OCI-LY7 (cell line): ENCODE measurements around the gene DGKB. TPM values are rescaled to one million over a fixed set of nuclear protein-coding genes. Genes with fewer than 3 reads are reported as not detected.

Experiments
- BruUV-seq: library from RNA; stranded (reverse); fragments of 400-500 nt; replicated peaks from 2 replicates; lab custom pipeline; 2021; lab: Mats Ljungman, UMichigan
- CTCF ChIA-PET: fragments of 300-600 bp; sonication (Branson Sonifier 250); formaldehyde crosslinking; loops from one replicate; lab custom pipeline; 2022; ENCODE audit warnings: antibody characterized with exemption; ENCODE audit not compliant: unreplicated experiment; lab: Charles Lee
- POLR2A ChIA-PET: fragments of 300-600 bp; sonication (Branson Sonifier 250); formaldehyde crosslinking; loops from one replicate; lab custom pipeline; 2022; ENCODE audit warnings: antibody characterized with exemption; lab: Charles Lee
- DNase-seq: peaks from one replicate; pipeline ENCODE4 v3.0.0-alpha.2; 2015; ENCODE audit warnings: low spot score
- H2AFZ ChIP-seq: fragments of 200-600 bp; sonication (generic), shearing (Covaris generic); 2 replicates; pipeline ENCODE4 v1.6.1; 2014; ENCODE audit warnings: mild to moderate bottlenecking, antibody characterized with exemption, low read length, moderate library complexity
- H3K27ac ChIP-seq: fragments of 200-600 bp; sonication (generic); 2 replicates; pipeline ENCODE4 v1.5.1; 2014; ENCODE audit warnings: mixed run types, low read depth, mild to moderate bottlenecking, moderate library complexity, low read length, inconsistent platforms; ENCODE audit not compliant: poor library complexity, severe bottlenecking
- H3K36me3 ChIP-seq: fragments of 200-600 bp; sonication (generic); 2 replicates; pipeline ENCODE4 v1.6.1; 2014; ENCODE audit warnings: mild to moderate bottlenecking, antibody characterized with exemption, low read length, moderate library complexity, mixed read lengths; ENCODE audit not compliant: insufficient read depth
- H3K4me1 ChIP-seq: fragments of 200-600 bp; sonication (generic); 2 replicates; pipeline ENCODE4 v1.5.1; 2014; ENCODE audit warnings: mild to moderate bottlenecking, low read length; ENCODE audit not compliant: insufficient read depth, poor library complexity, severe bottlenecking
- H3K4me2 ChIP-seq: fragments of 200-600 bp; sonication (generic); 2 replicates; pipeline ENCODE4 v1.6.1; 2014; ENCODE audit warnings: mild to moderate bottlenecking, low read length
- H3K4me3 ChIP-seq: fragments of 200-600 bp; sonication (generic); 2 replicates; pipeline ENCODE4 v1.5.1; 2014; ENCODE audit warnings: mild to moderate bottlenecking, low read depth, low read length; ENCODE audit not compliant: poor library complexity, severe bottlenecking
- H3K79me2 ChIP-seq: fragments of 200-600 bp; sonication (generic); 2 replicates; pipeline ENCODE4 v1.6.1; 2016; ENCODE audit warnings: low read depth, mild to moderate bottlenecking, low read length, moderate library complexity, mixed read lengths; ENCODE audit not compliant: insufficient read depth
- H3K9me2 ChIP-seq: fragments of 200-600 bp; sonication (generic); 2 replicates; pipeline ENCODE4 v1.6.1; 2016; ENCODE audit warnings: mild to moderate bottlenecking, low read length, mixed read lengths; ENCODE audit not compliant: insufficient read depth
- H3K9me3 ChIP-seq: fragments of 200-600 bp; sonication (generic); 2 replicates; pipeline ENCODE4 v1.6.1; 2014; ENCODE audit warnings: mild to moderate bottlenecking, mixed run types, low read length, mixed read lengths
- H4K20me1 ChIP-seq: fragments of 200-600 bp; sonication (generic); 2 replicates; pipeline ENCODE4 v1.6.1; 2014; ENCODE audit warnings: mild to moderate bottlenecking, antibody characterized with exemption, low read length, moderate library complexity, mixed read lengths; ENCODE audit not compliant: insufficient read depth
- EZH2phosphoT487 ChIP-seq: fragments of 200-600 bp; sonication (generic); IDR thresholded peaks from 2 replicates; pipeline ENCODE4 v1.6.1; 2018; ENCODE audit warnings: low read depth, borderline replicate concordance, mild to moderate bottlenecking, mixed run types, antibody characterized with exemption, low read length, moderate library complexity, mixed read lengths
- intact Hi-C: fragments of 100-400 bp; cut with micrococcal nuclease; formaldehyde crosslinking; loops from one replicate; pipeline ENCODE4 v1.10.0; 2022; ENCODE audit not compliant: unreplicated experiment
- total RNA-seq, 2 experiments: library from RNA; depleted of rRNA in 1 of 2; stranded (reverse); fragments of >200 nt in 1 of 2; shearing (Covaris generic) in 1 of 2; gene quantifications; 2 replicates each; pipeline ENCODE4 v1.2.3, GENCODE V29; 2014 to 2022
- TF ChIP-seq, protein P1 (sequence below): fragments of 200-600 bp; sonication (generic); conservative IDR thresholded peaks from 2 replicates; pipeline ENCODE4 v1.5.1; 2014; ENCODE audit warnings: mild to moderate bottlenecking, antibody characterized with exemption, low read length, moderate library complexity, mixed read lengths

Gene DGKB
- total RNA-seq, 2 experiments from 2014 or later, result not detected

DNA sequence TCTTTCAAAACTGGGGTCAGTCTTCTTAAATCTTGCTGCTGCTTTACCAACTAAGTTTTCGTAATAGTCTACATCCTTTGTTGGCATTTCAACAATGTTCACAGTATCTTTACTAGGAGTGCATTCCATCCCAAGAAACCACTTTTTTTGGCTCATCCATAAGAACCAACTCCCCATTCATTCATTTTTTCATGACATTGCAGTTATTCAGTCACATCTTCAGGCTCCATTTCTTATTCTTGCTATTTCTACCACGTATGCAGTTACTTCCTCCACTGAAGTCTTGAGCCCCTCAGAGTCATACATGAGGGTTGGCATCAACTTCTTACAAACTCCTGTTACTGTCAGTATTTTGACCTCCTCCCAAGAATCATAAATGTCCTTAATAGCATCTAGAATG lies 392.3 kb downstream of the DGKB start:
- CTCF ChIA-PET, result no interaction called here
- Histone ChIP-seq H3K36me3 (no peaks in the 10 kb centered on the region), H3K9me3 (no peaks in the 10 kb centered on the region), H2AFZ (no peak overlapping the region), H3K9me2 (no peaks in the 10 kb centered on the region), H3K4me2 (no peak overlapping the region), H3K4me1 (no peaks in the 10 kb centered on the region), H3K27ac (no peak overlapping the region), H3K79me2 (no peaks in the 10 kb centered on the region), H4K20me1 (no peaks in the 10 kb centered on the region), H3K4me3 (no peak overlapping the region)
- no peak for DNase-seq
- intact Hi-C loops, result no loop called here
- TF ChIP-seq, protein P1, sequence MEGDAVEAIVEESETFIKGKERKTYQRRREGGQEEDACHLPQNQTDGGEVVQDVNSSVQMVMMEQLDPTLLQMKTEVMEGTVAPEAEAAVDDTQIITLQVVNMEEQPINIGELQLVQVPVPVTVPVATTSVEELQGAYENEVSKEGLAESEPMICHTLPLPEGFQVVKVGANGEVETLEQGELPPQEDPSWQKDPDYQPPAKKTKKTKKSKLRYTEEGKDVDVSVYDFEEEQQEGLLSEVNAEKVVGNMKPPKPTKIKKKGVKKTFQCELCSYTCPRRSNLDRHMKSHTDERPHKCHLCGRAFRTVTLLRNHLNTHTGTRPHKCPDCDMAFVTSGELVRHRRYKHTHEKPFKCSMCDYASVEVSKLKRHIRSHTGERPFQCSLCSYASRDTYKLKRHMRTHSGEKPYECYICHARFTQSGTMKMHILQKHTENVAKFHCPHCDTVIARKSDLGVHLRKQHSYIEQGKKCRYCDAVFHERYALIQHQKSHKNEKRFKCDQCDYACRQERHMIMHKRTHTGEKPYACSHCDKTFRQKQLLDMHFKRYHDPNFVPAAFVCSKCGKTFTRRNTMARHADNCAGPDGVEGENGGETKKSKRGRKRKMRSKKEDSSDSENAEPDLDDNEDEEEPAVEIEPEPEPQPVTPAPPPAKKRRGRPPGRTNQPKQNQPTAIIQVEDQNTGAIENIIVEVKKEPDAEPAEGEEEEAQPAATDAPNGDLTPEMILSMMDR, result no peak
- no peak for TF ChIP-seq EZH2phosphoT487
- POLR2A ChIA-PET, result no interaction called here
- BruUV-seq, result no TSS peak

DNA sequence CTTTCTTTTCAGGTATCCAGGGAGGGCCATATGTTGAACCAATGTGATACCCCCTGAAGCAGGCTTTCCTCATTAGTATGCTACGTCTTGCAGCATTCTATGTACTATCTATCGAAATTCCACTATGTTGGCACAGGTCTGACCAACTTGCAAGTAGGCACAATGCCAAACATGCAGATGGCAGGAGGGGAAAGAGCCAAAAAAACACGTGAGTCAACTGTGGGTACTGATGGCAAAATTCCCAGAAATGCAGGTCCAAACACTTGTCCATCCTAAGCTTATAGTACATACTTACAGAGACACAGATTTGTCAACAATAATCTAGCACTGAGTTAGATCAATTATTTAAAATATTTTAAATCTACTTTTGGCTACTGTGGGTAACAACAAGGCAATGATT lies 394.9 kb downstream of the DGKB start:
- H3K27ac ChIP-seq, result no peak overlapping the region
- no peak overlapping the region for H2AFZ ChIP-seq
- no peaks in the 10 kb centered on the region for H3K79me2 ChIP-seq
- intact Hi-C loops, result no loop called here
- no peaks in the 10 kb centered on the region for H4K20me1 ChIP-seq
- POLR2A ChIA-PET, result interaction anchor here (0.6 kb wide), 1 partner anchor 87 kb away, joined by 3 read pairs; no protein-coding TSS in a partner anchor
- CTCF ChIA-PET, result no interaction called here
- H3K4me3 ChIP-seq, result no peak overlapping the region
- no peaks in the 10 kb centered on the region for H3K36me3 ChIP-seq
- no peaks in the 10 kb centered on the region for H3K4me1 ChIP-seq
- DNase-seq, result no peak
- TF ChIP-seq, protein P1, result no peak
- TF ChIP-seq EZH2phosphoT487, result no peak
- no peaks in the 10 kb centered on the region for H3K9me2 ChIP-seq
- no peak overlapping the region for H3K4me2 ChIP-seq
- no TSS peak for BruUV-seq
- H3K9me3 ChIP-seq, result no peaks in the 10 kb centered on the region

DNA sequence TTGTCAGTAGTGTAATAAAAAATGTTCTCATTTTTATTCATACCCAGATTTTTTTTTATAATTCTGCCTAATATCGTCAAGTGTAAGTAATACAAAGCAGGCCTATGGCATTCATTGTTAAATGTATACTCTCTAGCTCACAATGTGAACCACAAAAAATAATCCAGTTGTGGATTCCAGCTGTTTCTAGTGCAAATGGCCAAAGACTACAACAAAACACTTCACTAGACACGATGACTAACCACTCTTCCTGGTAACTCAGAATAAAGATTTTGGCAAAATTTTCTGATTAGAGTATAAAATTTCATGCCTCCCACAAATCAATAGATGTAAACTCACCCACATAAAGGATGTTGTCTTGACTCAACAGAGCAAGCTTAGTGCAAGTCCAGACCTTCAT lies 396.6 kb downstream of the DGKB start:
- Histone ChIP-seq H3K4me1 (no peaks in the 10 kb centered on the region), H2AFZ (no peak overlapping the region), H3K79me2 (no peaks in the 10 kb centered on the region), H4K20me1 (no peaks in the 10 kb centered on the region), H3K4me3 (no peak overlapping the region), H3K9me3 (no peaks in the 10 kb centered on the region), H3K27ac (no peak overlapping the region), H3K9me2 (no peaks in the 10 kb centered on the region), H3K4me2 (no peak overlapping the region), H3K36me3 (no peaks in the 10 kb centered on the region)
- POLR2A ChIA-PET, result interaction anchor here (0.6 kb wide), 1 partner anchor 860 kb away, joined by 3 read pairs; no protein-coding TSS in a partner anchor
- DNase-seq, result no peak
- TF ChIP-seq, protein P1, result no peak
- no peak for TF ChIP-seq EZH2phosphoT487
- intact Hi-C loops, result no loop called here
- CTCF ChIA-PET, result no interaction called here
- no TSS peak for BruUV-seq
